Gastrocnemius medialis (tissue), 4 donors: ENCODE results near the gene GPR87. TPM values are rescaled to one million over a fixed set of nuclear protein-coding genes. Genes with fewer than 3 reads are reported as not detected.
A peak's percentile ranks its signal among the peaks of the same experiment; 100 is the strongest.

ENCODE experiments used
- ATAC-seq, 2 donors: fragments of 150-250 bp; one replicate each; pipeline ENCODE4 v1.9.1; 2016
- DNase-seq, 2 donors: peaks; one replicate each; pipeline ENCODE4 v3.0.0-alpha.2; 2019
- H3K27ac ChIP-seq, 4 donors: fragments of 200-600 bp; sonication (generic); 1 replicate in 1 of 4; 2 replicates in 3 of 4; pipeline ENCODE4 v1.5.1; 2016 to 2018; ENCODE audit warnings: mild to moderate bottlenecking in 2 of 4, moderate library complexity in 1 of 4
- H3K27me3 ChIP-seq, 3 donors: fragments of 200-600 bp; sonication (generic) in 2 of 3; 1 replicate in 1 of 3; 2 replicates in 2 of 3; pipeline versions ENCODE4 v1.5.1 to v1.6.0; 2016 to 2019; ENCODE audit warnings: mild to moderate bottlenecking in 1 of 3, moderate library complexity in 1 of 3
- H3K36me3 ChIP-seq, 2 donors: fragments of 200-600 bp; sonication (generic) in 1 of 2; one replicate each; pipeline ENCODE4 v1.5.1; 2017 to 2018
- H3K4me1 ChIP-seq, 2 donors: fragments of 200-600 bp; sonication (generic) in 1 of 2; one replicate each; pipeline ENCODE4 v1.5.1; 2016 to 2017; ENCODE audit warnings: mild to moderate bottlenecking in 2 of 2
- H3K4me3 ChIP-seq, 4 donors: fragments of 200-600 bp; sonication (generic) in 3 of 4; 1 replicate in 1 of 4; 2 replicates in 3 of 4; pipeline ENCODE4 v1.5.1; 2016 to 2019; ENCODE audit warnings: mild to moderate bottlenecking in 2 of 4
- H3K9me3 ChIP-seq, 3 donors: fragments of 200-600 bp; sonication (generic) in 2 of 3; 1 replicate in 1 of 3; 2 replicates in 2 of 3; pipeline ENCODE4 v1.5.1; 2016 to 2019
- POLR2A ChIP-seq, 2 donors: fragments of 450-650 bp; IDR thresholded peaks; one replicate each; pipeline ENCODE4 v1.6.1; 2017; ENCODE audit warnings: antibody characterized with exemption in 2 of 2, mild to moderate bottlenecking in 2 of 2, moderate library complexity in 2 of 2
- in situ Hi-C, 4 donors: fragments of 200-750 bp; cut with MboI; loops; one replicate each; pipeline versions ENCODE4 v1.15.0 to v1.8.0; 2017; ENCODE audit warnings: low sequenced_read_pairs in 4 of 4
- intact Hi-C: fragments of 100-400 bp; cut with DNase I; formaldehyde crosslinking; loops from one replicate; pipeline ENCODE4 v1.15.1; 2023; ENCODE audit warnings: low total_unique reads
- total RNA-seq, 4 donors: library from RNA; depleted of rRNA; stranded (reverse); fragments of >200 nt; gene quantifications; one replicate each; pipeline versions ENCODE4 v1.1.0 to v1.2.3, GENCODE V29; 2016
- TF ChIP-seq, protein P1 (sequence below), 5 experiments: fragments of 450-650 bp in 3 of 5; fragments of 200-600 bp in 2 of 5; sonication (generic) in 2 of 5; IDR thresholded peaks in 4 of 5; conservative IDR thresholded peaks in 1 of 5; 1 replicate in 4 of 5; 2 replicates in 1 of 5; pipeline ENCODE4 v1.5.1; 2016 to 2019; ENCODE audit warnings: antibody characterized with exemption in 5 of 5, mild to moderate bottlenecking in 3 of 5, moderate library complexity in 3 of 5

GPR87 gene
- total RNA-seq, 4 donors from 2014 or later: not detected

- Histone ChIP-seq H3K4me3 (no peak overlapping the region), H3K27me3 (no peaks in the 10 kb centered on the region)
- in situ Hi-C loops: loop anchor here in 1 of 4 donors (10.0 kb wide), 1 partner anchor 61 kb away; no protein-coding TSS in a partner anchor
Measured at GRCh38 chr3:151285940-151286339, 30.7 kb downstream of the GPR87 start.

DNA sequence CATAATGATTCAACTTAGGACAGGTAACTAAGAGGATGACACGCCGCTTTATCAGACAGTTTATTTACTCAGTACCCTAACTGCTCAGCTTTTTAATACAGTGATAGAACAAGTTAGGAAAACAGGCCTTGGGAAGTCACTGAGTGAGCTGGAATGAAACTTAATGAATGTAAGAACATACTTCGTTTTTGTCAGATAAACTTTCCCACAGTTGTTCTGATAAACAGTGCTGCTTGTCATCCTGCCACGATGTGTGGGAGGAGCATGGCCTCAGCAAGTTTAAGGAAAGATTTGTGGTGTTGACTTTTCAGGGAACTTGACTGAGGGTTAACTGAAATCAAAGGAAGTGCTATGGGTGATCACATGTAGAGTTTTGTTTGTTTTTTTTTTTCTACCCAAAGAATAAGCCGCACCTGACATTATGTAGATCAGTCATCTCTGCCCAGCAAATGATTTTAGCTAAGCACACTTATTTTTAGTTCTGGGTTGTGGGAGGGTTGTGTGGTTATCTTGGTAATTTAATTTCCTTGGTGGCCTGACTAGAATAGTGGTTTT, 32.6 kb downstream of the GPR87 start:
- in situ Hi-C loops: loop anchor here in 2 of 4 donors (5.0 to 10.0 kb wide), 2 partner anchors 59 to 117 kb away; no protein-coding TSS in a partner anchor
- peak overlapping the region in 3 of 4 donors; percentile 14 to 26 (median 19) for H3K27ac ChIP-seq
- no peak for ATAC-seq
- H3K36me3 ChIP-seq: no peaks in the 10 kb centered on the region
- H3K4me3 ChIP-seq: no peak overlapping the region
- no peaks in the 10 kb centered on the region for H3K9me3 ChIP-seq
- TF ChIP-seq POLR2A (IDR thresholded peaks at IDR 0.05): no peak
- TF ChIP-seq, protein P1, sequence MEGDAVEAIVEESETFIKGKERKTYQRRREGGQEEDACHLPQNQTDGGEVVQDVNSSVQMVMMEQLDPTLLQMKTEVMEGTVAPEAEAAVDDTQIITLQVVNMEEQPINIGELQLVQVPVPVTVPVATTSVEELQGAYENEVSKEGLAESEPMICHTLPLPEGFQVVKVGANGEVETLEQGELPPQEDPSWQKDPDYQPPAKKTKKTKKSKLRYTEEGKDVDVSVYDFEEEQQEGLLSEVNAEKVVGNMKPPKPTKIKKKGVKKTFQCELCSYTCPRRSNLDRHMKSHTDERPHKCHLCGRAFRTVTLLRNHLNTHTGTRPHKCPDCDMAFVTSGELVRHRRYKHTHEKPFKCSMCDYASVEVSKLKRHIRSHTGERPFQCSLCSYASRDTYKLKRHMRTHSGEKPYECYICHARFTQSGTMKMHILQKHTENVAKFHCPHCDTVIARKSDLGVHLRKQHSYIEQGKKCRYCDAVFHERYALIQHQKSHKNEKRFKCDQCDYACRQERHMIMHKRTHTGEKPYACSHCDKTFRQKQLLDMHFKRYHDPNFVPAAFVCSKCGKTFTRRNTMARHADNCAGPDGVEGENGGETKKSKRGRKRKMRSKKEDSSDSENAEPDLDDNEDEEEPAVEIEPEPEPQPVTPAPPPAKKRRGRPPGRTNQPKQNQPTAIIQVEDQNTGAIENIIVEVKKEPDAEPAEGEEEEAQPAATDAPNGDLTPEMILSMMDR (IDR thresholded peaks at IDR 0.05 in 4 of 5, conservative IDR thresholded peaks at IDR 0.05 in 1 of 5): no peak
- intact Hi-C loops: loop anchor here (1.0 kb wide), 2 partner anchors 58 to 116 kb away; no protein-coding TSS in a partner anchor
- DNase-seq: no peak
- no peaks in the 10 kb centered on the region for H3K27me3 ChIP-seq
- no peaks in the 10 kb centered on the region for H3K4me1 ChIP-seq

More at GRCh38 chr3:151285940-151286339, 30.7 kb downstream of the GPR87 start:
- TF ChIP-seq, protein P1 (IDR thresholded peaks at IDR 0.05 in 4 of 5, conservative IDR thresholded peaks at IDR 0.05 in 1 of 5): no peak
- no peak for TF ChIP-seq POLR2A (IDR thresholded peaks at IDR 0.05)
- H3K36me3 ChIP-seq: no peaks in the 10 kb centered on the region
- no peaks in the 10 kb centered on the region for H3K9me3 ChIP-seq
- intact Hi-C loops: no loop called here
- DNase-seq: no peak
- H3K27ac ChIP-seq: no peak overlapping the region
- ATAC-seq: no peak
- H3K4me1 ChIP-seq: no peaks in the 10 kb centered on the region

DNA sequence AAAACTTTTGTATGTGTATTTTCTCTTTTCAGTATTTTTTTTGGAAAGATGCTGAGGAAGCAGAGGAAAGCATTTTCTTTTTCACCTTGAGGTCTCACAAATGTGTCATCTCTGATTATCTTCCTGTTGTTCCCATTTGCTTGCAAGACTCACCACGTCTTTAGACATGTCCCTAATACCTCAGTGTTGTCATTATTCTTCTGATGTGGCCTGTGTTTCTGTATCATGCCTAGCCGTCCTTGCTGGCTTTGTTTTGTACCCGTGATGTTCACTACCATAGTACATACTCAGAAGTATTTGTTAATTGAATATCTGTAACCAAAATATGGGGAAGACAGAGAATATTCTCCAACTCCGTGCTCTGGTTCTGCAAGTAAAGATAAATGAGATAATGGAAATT, 33.2 kb downstream of the GPR87 start:
- peak overlapping the region in 3 of 4 donors; percentile 14 to 26 (median 19) for H3K27ac ChIP-seq
- in situ Hi-C loops: loop anchor here in 2 of 4 donors (5.0 to 10.0 kb wide), 2 partner anchors 59 to 116 kb away; no protein-coding TSS in a partner anchor
- ATAC-seq: no peak

GRCh38 chr3:151282921-151283320, 33.7 kb downstream of the GPR87 start:
- in situ Hi-C loops: loop anchor here in 2 of 4 donors (5.0 to 10.0 kb wide), 2 partner anchors 58 to 116 kb away; no protein-coding TSS in a partner anchor
- no peaks in the 10 kb centered on the region for H3K27me3 ChIP-seq
- peak; percentile 66 to 68 for ATAC-seq

More for the DNA sequence above, 33.2 kb downstream of the GPR87 start:
- intact Hi-C loops: loop anchor here (1.0 kb wide), 2 partner anchors 57 to 115 kb away; no protein-coding TSS in a partner anchor
- no peak for DNase-seq
- no peaks in the 10 kb centered on the region for H3K4me1 ChIP-seq
- no peak for TF ChIP-seq POLR2A (IDR thresholded peaks at IDR 0.05)
- TF ChIP-seq, protein P1 (IDR thresholded peaks at IDR 0.05 in 4 of 5, conservative IDR thresholded peaks at IDR 0.05 in 1 of 5): no peak
- H3K9me3 ChIP-seq: no peaks in the 10 kb centered on the region
- H3K36me3 ChIP-seq: no peaks in the 10 kb centered on the region
- H3K27me3 ChIP-seq: no peaks in the 10 kb centered on the region
- no peak overlapping the region for H3K4me3 ChIP-seq

More at GRCh38 chr3:151282921-151283320, 33.7 kb downstream of the GPR87 start:
- no peaks in the 10 kb centered on the region for H3K9me3 ChIP-seq
- no peaks in the 10 kb centered on the region for H3K4me1 ChIP-seq
- DNase-seq: no peak
- no peaks in the 10 kb centered on the region for H3K36me3 ChIP-seq
- no peak overlapping the region for H3K4me3 ChIP-seq
- no peak for TF ChIP-seq POLR2A (IDR thresholded peaks at IDR 0.05)
- TF ChIP-seq, protein P1 (IDR thresholded peaks at IDR 0.05 in 4 of 5, conservative IDR thresholded peaks at IDR 0.05 in 1 of 5): peak; percentile 66 to 82 (median 72)
- intact Hi-C loops: loop anchor here (1.0 kb wide), 2 partner anchors 57 to 115 kb away; no protein-coding TSS in a partner anchor
- H3K27ac ChIP-seq: peak overlapping the region in 1 of 4 donors; percentile 48
